Measurements from ENCODE around the gene DSCAML1.
"Not testable (repeated sequence)": the region's sequence is repeated elsewhere in the genome, so short reads cannot be mapped to it uniquely, and the experiment has no call there.

The DSCAML1 gene

DNA sequence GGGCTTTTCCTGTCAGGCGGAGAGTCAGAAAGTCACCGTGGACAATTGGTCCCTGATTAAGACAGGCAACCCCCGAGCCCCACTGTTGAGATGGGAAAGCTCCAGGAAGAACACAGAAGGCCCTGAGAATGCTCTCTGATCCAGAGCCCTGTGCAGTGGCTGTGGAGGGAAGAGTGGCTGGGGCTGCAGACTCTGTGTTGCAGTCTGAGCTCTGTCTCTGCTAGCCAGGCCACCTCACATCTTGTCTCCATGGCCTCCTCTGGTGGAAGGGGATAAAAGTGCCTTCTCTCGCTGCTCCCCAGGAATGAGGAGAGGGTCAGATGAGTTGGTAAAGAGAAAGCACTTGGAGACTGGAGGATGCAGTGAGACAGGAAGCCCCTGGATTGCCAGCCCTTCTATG lies 328.1 kb downstream of the DSCAML1 start:
- DNase-seq (ENCODE audit: low read depth in 2 of 2), result no peak

DNA sequence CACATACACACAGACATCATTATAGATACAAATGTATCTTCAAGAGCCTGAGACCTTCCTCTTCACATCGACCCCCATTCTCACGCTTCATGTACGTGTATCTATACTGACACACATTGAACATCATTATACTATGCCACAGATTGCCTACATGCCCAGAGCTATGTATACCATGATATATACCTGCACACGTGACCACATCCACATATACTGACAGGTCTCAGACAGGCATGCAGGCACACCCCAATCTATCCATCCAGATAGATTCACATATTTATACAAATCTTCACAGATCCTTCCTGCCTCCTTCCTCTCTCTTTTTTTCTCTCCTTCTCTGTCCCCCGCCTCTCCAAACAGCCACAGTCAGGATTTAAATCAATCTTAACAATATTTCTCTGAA lies 329.2 kb downstream of the DSCAML1 start:
- DNase-seq (ENCODE audit: low read depth in 2 of 2), result no peak

DNA sequence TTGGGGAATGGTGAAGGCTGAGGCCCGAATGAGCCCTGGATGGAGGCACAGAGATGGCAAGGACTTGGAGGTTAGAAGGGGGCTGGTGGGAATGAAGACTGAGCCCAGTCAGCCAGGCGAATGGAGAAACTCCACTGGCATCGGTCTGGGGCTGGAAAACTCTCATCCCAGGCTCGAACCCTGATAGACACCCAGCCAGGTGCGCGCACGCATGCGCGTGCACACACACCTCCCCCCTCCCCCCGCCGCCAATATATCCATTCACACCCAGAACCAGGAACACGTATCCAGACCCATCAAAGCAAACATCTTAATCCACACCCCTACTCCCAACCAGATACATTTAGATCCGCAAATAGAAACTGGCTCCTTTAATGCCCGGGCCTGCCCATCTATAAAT lies 330.1 kb downstream of the DSCAML1 start:
- DNase-seq (ENCODE audit: low read depth in 2 of 2), result no peak

DNA sequence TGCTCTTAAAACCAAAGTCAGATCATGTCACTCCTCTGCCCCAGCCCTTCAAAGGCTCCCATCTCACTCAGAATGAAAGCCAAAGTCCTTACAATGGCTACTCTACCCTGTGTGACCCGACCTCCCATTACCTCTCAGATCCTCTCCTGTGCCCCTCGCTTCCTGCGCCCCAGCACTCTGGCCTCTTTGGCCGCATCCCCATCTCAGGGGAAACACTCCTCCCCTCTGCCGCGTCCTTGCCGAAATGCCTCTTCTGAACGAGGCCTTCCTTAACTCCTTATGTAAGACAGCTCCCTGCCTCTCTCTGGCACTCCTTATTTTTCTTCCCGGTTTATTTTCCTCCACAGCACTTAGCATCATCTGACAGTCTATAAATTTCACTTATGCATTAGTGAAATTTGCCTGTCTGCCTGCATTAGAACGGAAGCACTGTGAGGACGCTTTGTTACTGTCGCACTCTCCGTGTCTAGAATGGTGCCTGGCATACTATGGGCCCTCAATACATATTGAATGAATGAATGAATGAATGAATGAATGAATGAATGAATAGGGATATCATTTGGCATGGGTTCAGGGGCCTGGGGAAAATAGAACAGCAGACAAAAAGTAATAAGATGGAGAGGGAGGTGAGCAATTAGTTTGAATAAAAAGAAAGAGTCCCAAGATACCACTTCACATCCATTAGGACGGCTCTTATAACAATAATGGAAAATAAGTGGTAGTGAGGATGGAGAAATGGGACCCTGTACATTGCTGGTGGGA lies 331.6 kb downstream of the DSCAML1 start:
- no peak for DNase-seq (ENCODE audit: low read depth in 2 of 2)

DNA sequence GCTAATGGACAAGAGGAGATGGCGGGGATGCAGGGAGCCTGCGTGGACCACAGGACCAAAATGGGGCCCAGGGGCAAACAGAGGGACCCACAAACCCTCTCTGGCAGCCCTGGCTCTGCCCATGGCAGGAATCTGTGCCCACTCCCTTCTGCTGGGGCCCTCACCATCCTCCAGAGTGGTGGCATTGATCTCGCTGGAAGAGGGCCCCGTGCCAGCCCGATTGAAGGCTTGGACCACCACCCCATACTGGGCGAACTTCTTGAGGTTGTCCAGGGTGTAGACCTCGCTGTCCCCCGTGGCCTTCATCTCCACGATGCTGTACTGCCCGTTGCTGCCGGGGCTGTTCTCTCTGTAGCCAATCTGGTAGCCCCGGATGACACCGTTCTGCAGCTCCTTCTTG lies 332.2 kb downstream of the DSCAML1 start:
- no peak for DNase-seq (ENCODE audit: low read depth in 2 of 2)

DNA sequence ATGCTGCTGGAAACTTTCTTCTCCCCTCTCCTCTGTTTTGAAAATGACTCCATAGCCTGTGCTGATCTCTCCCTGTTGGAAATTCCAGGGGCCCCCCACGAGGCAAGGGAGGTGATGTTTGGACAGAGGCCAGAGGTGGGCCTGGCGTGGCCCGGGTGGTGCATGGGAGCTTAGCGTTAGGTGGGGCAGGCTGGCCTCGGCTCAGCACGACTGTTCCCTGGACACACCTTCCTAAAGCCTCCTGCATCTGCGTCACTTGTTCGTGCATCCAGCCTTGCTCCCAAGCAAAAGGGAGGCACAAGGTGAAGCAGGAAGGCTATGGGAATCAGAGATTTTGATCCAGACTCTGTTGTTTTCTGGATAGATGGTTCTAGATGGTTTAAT lies 334.2 kb downstream of the DSCAML1 start:
- no peak for DNase-seq (ENCODE audit: low read depth in 2 of 2)

DNA sequence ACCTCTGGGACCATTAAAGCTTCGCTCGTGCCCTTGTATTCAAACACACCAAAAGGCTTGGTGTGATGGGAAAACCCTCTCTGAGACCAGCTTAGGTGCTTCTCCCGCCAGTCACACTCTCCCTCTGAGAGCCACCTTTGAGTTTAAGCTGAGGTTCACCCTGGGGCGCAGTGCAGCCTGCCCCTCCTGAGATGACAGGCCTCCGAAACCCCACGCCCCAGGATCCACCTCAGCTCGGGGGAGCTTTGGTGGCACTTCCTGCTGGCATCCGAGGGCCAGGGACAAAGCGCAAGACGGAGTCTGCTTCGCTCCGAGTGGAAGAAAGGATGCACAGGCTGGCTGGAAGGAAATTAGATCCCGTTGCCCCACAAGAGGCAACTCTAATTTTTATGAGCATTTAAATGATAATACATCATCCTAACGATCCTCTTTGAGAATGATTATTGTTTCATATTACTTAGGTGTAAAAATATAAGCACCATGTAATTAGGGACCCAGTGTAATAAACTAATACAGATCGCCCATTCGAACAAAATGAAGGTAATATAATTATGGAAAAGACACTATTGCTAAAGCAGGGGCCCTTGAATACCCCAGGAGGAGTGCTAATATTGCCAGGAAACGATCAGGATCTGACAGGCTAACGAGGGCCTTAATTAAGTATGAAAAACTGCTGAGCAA lies 334.7 kb downstream of the DSCAML1 start:
- DNase-seq (ENCODE audit: low read depth in 2 of 2), result no peak

DNA sequence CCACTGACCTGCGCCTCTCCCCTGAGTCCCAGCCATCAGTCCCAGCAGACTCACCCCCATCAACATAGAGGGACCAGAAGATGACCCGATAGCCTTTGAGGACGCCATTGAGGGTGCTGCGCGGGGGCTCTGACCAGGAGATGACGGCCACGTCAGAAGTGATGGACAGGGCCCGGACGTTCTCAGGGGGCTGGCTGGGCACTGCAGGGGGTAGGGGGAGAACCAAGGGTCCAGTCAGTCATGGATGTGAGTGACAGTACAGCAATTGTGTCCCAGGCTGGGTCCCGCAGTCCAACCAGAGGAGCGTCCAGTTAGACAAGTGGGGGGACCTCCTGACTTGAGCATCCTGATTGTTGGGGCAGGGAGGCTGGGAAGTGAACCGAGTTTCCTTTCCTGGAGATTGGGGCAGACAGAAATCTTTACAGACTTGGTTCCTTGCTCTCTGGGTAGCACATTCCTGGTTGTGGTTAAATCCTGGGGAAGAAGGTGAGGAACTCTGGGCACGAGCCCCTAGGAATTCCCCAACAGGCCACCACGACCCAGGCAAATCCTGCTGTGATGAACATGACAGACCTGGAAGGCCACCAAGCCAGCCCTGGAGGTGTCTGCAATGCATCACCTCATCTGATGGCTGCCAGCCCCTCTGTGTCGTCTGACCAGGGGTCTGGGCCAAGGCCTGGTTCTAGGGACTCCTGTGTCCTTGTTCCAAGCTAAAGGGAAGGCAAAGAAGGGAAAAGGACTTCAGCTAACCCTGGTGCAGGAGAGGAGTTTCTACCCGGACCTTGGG lies 335.4 kb downstream of the DSCAML1 start:
- DNase-seq (ENCODE audit: low read depth in 2 of 2), result no peak

DNA sequence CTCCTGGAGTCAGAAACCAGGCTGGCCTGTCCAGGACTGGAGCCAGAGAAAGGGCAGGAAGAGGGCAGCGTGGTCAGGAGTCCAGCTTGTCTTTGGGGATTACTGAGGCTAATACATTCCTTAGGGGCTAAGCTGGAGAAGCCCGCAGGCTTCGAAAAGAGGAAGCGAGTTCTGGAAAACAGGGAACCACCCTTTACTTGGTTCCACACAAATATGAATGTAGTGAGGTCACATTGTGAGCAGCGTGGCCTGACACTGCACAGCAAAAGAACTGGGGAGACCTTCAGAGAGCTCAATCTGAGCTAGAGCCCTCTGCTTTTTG lies 337.1 kb downstream of the DSCAML1 start:
- no peak for DNase-seq (ENCODE audit: low read depth in 2 of 2)

DNA sequence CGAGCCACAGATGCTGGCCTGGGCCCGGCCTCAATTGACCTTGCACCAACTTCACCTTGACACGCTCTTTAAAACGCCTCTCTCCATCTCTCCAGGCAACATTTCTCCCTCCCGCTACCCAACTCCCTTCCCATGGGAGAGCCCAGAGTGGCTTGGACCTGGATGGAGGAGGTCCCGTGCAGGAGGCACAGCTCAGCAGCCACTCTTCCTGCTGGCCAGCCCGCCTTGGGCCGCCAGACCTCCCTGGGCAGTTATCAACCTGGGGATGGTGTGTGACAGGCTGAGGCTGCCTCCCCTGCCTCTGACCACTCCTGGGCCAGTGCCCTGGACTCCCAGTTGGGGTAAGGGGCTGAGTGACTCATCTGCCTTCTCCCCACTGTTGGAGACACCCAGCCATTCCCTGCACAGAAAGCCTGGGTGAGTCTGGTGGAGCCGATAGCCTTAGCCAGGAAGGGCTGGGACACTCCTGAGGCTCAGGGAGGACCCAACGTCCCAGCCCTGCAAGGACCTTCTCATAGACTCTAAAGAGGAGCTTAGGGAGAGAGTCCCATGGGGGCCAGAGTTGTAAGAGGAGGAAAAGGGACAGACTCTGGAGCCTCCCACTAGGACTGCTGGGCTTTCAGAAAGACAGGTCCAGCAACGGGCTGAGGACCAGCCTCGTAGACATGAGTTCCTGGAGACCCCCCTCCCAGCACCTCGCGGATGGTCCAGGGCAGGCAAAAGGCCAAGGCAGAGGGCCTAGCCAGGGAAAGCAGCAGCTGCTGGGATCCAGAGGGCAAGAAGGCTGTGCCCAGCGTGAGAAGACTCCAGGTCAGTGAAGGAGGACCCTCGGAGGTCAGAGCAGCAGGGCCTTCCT lies 337.7 kb downstream of the DSCAML1 start:
- no peak for DNase-seq (ENCODE audit: low read depth in 2 of 2)

DNA sequence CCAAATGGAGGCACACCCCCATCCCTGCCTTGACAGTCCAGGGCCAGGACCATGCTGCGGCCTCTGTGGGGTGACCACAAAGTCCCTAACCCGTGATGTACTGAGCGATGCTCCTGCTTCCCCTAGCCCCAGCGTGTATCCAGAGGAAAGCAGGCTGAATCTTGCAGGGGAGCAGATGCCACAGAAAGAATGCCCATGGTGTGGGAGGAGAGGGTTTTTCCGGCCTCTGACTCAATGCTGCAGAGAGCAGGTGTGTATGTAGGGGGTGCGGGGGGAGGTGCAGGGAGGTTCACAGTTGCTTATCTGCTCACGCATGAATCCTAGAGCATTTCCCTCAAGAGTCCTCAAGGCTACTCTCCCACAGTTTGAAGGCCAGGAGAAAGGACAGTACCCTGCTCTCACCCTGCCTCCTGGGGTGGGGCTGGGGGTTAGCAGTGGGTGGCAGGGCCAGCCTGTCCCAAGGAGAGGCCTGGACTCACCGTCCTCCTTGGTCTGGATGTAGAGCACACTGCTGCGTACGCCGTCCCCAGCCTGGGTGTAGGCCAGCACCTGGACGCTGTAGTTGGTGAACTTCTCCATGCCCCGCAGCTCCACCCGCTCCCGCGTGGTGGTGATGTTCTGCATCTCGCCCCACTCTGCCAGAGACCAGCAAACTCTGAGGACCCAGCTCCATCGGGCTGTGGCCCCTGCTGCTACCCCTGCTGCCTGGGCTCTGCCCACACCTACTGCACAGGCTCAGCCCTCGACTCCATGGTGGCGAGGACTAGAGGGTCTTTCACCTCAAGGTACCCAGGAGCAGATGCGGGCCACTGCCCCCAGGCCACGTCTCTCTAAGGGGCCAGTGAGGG lies 338.5 kb downstream of the DSCAML1 start:
- DNase-seq (ENCODE audit: low read depth in 2 of 2), result no peak

DNA sequence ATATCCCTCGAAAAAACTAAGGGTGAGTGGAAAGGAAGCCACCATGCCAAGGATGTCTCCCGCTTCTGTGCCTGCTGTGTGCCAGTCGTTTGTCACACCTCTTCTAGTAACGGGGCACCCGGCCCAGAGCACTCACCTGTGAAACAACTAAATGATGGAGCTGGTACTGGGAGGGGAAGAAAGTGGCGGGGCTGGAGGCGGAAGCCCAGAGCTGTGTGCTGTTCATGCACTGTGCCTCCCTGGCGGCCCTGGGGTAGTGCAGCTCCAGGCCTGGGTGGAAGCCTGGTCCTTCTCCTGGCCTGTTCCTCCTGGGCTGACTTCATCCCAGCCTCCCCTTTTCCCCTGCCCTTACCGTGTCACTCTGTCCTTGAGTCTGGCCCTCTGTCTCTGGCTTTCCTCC lies 339.2 kb downstream of the DSCAML1 start:
- no peak for DNase-seq (ENCODE audit: low read depth in 2 of 2)

DNA sequence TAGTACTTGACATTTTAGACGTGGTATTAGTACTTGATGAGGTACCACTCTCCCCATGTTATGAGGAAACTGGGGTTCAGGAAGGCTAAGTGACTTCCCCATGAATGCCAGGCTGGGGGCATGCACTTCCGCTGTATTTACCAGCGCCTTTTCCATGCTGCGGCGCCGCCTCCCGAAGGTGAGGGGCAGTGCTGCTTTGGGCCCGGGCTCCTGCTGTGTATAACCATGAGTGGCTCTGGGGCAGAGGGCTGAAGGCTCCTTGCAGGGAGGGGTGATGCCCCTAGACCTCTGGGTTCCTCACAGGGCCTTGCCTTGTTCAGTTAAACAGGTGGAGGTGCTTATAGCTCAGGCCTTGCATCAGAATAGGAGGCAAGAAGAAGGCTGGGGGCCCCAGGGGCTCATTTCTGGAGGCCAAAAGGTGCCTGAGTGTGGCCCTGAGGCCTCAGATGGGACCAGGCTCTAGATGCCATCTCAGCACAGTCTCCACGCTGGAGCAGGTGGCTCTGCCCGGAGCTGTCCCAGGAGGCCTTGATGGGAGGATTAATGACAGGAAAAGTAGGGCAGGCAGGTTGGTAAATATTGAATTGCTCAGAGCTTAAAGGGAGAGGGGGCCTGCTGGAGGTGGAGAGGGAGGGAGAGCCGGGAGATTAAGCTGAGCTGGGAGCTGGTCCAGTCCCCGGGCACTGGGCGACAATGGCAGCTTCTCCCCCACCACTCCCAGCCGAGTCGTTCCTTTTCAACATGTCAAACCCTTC lies 339.8 kb downstream of the DSCAML1 start:
- no peak for DNase-seq (ENCODE audit: low read depth in 2 of 2)

DNA sequence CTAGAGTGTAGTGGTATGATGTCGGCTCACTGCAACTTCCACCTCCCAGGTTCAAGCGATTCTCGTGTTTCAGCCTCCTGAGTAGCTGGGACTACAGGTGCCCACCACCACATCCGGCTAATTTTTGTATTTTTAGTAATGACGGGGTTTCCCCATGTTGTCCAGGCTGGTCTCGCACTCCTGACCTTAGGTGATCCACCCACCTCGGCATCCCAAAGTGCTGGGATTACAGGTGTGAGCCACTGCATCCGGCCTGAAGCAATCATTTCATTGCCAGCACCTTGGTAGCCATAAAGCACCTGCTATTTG lies 340.3 kb downstream of the DSCAML1 start:
- not testable (repeated sequence) for DNase-seq (ENCODE audit: low read depth in 2 of 2)

DNA sequence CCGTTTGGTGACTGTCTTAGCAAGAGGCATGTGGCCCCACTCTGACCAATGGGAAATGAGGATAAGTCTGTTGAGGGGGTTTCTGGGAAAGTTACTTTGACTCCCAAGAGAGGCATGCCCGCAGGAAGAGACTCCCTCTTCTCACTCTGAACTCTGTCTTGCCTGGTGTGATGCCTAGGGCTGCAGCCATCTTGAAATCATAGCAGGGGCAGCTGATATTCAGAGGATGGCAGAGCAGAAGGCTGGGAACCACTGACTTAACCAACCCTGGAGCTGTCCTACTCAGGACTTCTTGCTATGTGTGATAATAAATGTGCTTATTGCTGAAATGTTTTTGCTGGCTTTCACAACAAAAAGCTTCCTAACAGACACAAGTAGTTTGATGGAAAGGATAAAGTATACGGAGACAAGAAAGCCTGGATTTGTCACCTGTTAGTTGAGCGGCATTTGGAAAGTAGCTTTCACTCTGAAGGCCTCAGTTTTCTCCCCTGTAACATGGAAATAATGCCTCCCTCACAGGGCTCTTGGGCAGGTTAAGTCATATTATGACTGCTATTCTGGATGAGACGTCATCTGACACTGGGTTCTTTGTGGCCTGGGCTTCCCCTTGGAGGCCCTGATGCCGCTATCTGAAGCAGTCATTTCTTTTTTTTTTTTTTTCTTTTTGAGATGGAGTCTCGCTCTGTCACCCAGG lies 340.8 kb downstream of the DSCAML1 start:
- no peak for DNase-seq (ENCODE audit: low read depth in 2 of 2)

DNA sequence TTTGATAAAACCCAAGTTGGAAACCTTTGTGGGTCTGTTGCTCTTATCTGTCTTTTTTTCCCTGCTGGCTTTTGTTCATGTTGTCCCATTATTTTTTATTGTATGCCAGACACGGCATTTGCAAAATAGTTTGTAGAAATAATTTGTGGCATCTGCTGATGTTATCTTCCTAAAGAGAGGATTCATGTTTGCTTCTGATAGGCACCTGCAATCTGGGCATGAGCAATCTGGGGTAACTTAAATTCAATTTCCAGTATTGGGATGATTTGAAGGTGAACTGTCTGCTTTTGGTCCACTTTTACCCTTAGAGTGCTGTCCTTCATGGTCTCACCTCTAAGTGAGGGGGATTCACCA lies 342.5 kb downstream of the DSCAML1 start:
- DNase-seq (ENCODE audit: low read depth in 2 of 2), result no peak

DNA sequence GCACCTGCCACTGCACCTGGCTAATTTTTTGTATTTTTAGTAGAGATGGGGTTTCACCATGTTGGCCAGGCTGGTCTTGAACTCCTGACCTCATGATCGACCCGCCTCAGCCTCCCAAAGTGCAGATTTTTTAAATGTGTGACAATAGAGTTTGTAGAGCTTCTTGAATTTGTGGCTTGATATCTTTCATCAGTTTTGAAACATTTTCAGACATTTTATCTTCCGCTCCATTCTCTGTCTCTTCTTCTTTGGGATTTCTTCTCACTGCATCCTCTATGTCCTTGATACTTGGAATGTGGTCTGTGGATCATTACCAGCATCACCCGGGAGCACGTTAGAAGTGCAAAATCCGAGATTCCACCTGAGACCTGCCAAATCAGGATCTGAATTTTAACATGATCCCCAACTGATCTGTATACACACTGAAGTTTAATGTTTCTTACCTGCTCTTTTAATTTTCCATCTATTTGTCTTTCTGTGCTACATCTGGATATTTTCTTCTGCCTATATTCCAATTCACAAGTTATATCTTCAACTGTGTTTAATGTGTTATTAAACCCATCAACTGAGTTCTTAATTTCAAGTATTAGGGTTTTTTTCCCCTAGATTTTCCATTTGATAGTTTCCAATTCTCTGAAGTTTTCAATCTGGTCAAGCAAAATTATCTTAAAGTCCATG lies 343.0 kb downstream of the DSCAML1 start:
- DNase-seq (ENCODE audit: low read depth in 2 of 2), result no peak

DNA sequence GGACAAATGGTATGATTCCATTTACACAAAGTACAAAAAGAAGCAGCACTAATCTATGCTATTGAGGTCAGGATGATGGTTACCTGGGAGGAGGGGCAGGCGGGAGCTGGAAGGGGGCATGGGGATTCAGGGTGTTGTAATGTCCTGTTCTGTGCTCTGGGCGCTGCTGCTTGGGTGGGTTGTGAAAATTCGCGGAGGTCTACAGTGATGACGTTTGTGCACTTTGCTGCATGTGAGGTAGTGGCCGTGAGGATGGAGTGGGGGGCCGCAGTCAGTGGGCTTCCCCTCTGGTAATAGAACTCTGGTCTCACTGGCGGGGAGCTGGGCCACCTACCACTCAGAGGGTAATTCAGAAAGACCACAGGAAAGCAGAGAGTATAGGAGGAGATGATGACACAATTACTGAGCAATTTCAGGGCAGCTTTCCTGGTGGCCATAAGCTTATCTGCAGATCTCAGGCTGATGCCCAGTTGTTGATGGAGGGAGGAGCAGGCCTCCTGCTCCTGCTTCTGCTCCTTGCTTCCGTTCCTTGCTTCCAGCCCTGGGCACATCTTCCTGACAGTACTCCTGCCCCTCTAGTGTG lies 347.8 kb downstream of the DSCAML1 start:
- DNase-seq (ENCODE audit: low read depth in 2 of 2), result no peak
